Neural cell (in vitro differentiated cells): Measurements from ENCODE around the gene FGFR4.

ENCODE experiments used
- CTCF ChIP-seq: fragments of 450-650 bp; IDR thresholded peaks from 2 replicates; pipeline ENCODE4 v1.5.1; 2014; ENCODE audit warnings: antibody characterized with exemption, mild to moderate bottlenecking, moderate library complexity; ENCODE audit not compliant: poor library complexity, severe bottlenecking
- RAD21 ChIP-seq: fragments of 450-650 bp; conservative IDR thresholded peaks from 2 replicates; pipeline ENCODE4 v1.6.1; 2014; ENCODE audit warnings: antibody characterized with exemption, mild to moderate bottlenecking, moderate library complexity
- SMC3 ChIP-seq: fragments of 450-650 bp; conservative IDR thresholded peaks from 2 replicates; pipeline ENCODE4 v1.6.1; 2014; ENCODE audit warnings: antibody characterized with exemption, mild to moderate bottlenecking, moderate library complexity; ENCODE audit not compliant: poor library complexity
- TAF1 ChIP-seq: IDR thresholded peaks from 2 replicates; pipeline ENCODE4 v1.6.1; 2012; ENCODE audit warnings: low read depth

- no peak for TF ChIP-seq CTCF
- no peak for TF ChIP-seq SMC3
- TF ChIP-seq RAD21: no peak
- TF ChIP-seq TAF1: no peak
These were observed 3.3 kb downstream of the FGFR4 start for GRCh38 chr5:177089825-177090641.
